Endothelial cell of umbilical vein (primary cell): Measurements from ENCODE around the gene TPCN1. TPM values are rescaled to one million over a fixed set of nuclear protein-coding genes. Genes with fewer than 3 reads are reported as not detected.

Experiments
- BruUV-seq: library from RNA; stranded (reverse); fragments of 400-500 nt; replicated peaks from 2 replicates; lab custom pipeline; 2021; lab: Mats Ljungman, UMichigan
- CTCF ChIA-PET: fragments of 300-600, 350-600 bp; sonication (Branson Sonifier 250); formaldehyde crosslinking; loops from one replicate; lab custom pipeline; 2021; ENCODE audit warnings: antibody characterized with exemption, inconsistent platforms; lab: Charles Lee
- POLR2A ChIA-PET: fragments of 300-600, 350-600 bp; sonication (Branson Sonifier 250); formaldehyde crosslinking; loops from one replicate; lab custom pipeline; 2021; ENCODE audit warnings: antibody characterized with exemption, inconsistent platforms; lab: Charles Lee
- DNase-seq: peaks from one replicate; pipeline ENCODE4 v3.0.0-alpha.2; 2011; ENCODE audit warnings: low read depth, low spot score
- FAIRE-seq: peaks from 2 replicates; lab custom pipeline; 2011; peaks lifted over from hg19 to GRCh38; lab: Jason Lieb, UNC
- H2AFZ ChIP-seq: 2 replicates; pipeline ENCODE4 v1.6.0; 2012; ENCODE audit warnings: low read depth, low read length, control low read depth, inconsistent platforms
- H3K27ac ChIP-seq: 2 replicates; pipeline ENCODE4 v1.5.1; 2011; ENCODE audit warnings: low read depth, mild to moderate bottlenecking, control low read depth, low read length, moderate library complexity; ENCODE audit not compliant: insufficient read depth
- H3K27me3 ChIP-seq, 2 experiments: 2 replicates each; pipeline versions ENCODE4 v1.6.0 to v1.6.1; 2011; ENCODE audit warnings: low read length in 2 of 2, mixed read lengths in 1 of 2; ENCODE audit not compliant: control insufficient read depth in 2 of 2, insufficient read depth in 2 of 2
- H3K36me3 ChIP-seq, 2 experiments: 2 replicates in 1 of 2; 3 replicates in 1 of 2; pipeline ENCODE4 v1.5.1; 2011; ENCODE audit warnings: low read length in 2 of 2, mild to moderate bottlenecking in 1 of 2, moderate library complexity in 1 of 2; ENCODE audit not compliant: control insufficient read depth in 2 of 2, insufficient read depth in 2 of 2; ENCODE audit errors: extremely low read depth in 1 of 2
- H3K4me1 ChIP-seq: 3 replicates; pipeline ENCODE4 v1.5.1; 2011; ENCODE audit warnings: mild to moderate bottlenecking, low read length; ENCODE audit not compliant: control insufficient read depth, insufficient read depth; ENCODE audit errors: extremely low read depth
- H3K4me2 ChIP-seq: 2 replicates; pipeline ENCODE4 v1.6.1; 2011; ENCODE audit warnings: low read length, control low read depth, mixed read lengths; ENCODE audit not compliant: insufficient read depth
- H3K4me3 ChIP-seq, 3 experiments: fragments of 200-600 bp in 1 of 3; sonication (generic), shearing (Covaris generic) in 1 of 3; replicated peaks in 1 of 3; 2 replicates each; pipeline ENCODE4 v1.5.1; 2011 to 2016; ENCODE audit warnings: control low read depth in 3 of 3, low read length in 3 of 3, mild to moderate bottlenecking in 2 of 3, inconsistent platforms in 1 of 3, low read depth in 1 of 3, moderate library complexity in 1 of 3; ENCODE audit not compliant: insufficient read depth in 1 of 3
- H3K79me2 ChIP-seq: 2 replicates; pipeline ENCODE4 v1.6.0; 2012; ENCODE audit warnings: low read length, inconsistent platforms; ENCODE audit not compliant: control insufficient read depth, insufficient read depth
- H3K9ac ChIP-seq: replicated peaks from 2 replicates; pipeline ENCODE3; 2011; ENCODE audit warnings: low read length, control low read depth; ENCODE audit not compliant: insufficient read depth; ENCODE audit errors: extremely low read depth
- H3K9me1 ChIP-seq: replicated peaks from 3 replicates; pipeline ENCODE4 v1.6.0; 2011; ENCODE audit warnings: mild to moderate bottlenecking, low read length; ENCODE audit not compliant: control insufficient read depth, insufficient read depth; ENCODE audit errors: extremely low read depth
- H3K9me3 ChIP-seq: replicated peaks from 2 replicates; pipeline ENCODE4 v1.5.1; 2012; ENCODE audit warnings: low read length, inconsistent platforms; ENCODE audit not compliant: control insufficient read depth, insufficient read depth
- H4K20me1 ChIP-seq: replicated peaks from 2 replicates; pipeline ENCODE3; 2011; ENCODE audit warnings: mild to moderate bottlenecking, low read length; ENCODE audit not compliant: control insufficient read depth, insufficient read depth; ENCODE audit errors: extremely low read depth
- CTCF ChIP-seq, 2 donors: IDR thresholded peaks; 1 replicate in 1 of 2; 2 replicates in 1 of 2; pipeline ENCODE4 v1.5.1; 2011; ENCODE audit warnings: low read length in 2 of 2, mild to moderate bottlenecking in 2 of 2, moderate library complexity in 2 of 2, control low read depth in 1 of 2, inconsistent platforms in 1 of 2, low read depth in 1 of 2; ENCODE audit not compliant: insufficient read depth in 1 of 2; ENCODE audit errors: extremely low read depth in 1 of 2
- EZH2 ChIP-seq: IDR thresholded peaks from 2 replicates; pipeline ENCODE4 v1.6.1; 2012; ENCODE audit warnings: borderline replicate concordance, low read depth, mild to moderate bottlenecking, moderate library complexity, low read length, inconsistent platforms; ENCODE audit not compliant: severe bottlenecking
- FOS ChIP-seq: IDR thresholded peaks from 2 replicates; pipeline ENCODE4 v1.6.1; 2011; ENCODE audit warnings: mild to moderate bottlenecking, low read length, moderate library complexity, borderline replicate concordance; ENCODE audit not compliant: insufficient read depth
- GATA2 ChIP-seq: IDR thresholded peaks from 2 replicates; pipeline ENCODE4 v1.7.0; 2011; ENCODE audit warnings: low read depth, mild to moderate bottlenecking, moderate library complexity, mixed read lengths, low read length; ENCODE audit not compliant: insufficient read length, insufficient read depth
- MAX ChIP-seq: IDR thresholded peaks from 2 replicates; pipeline ENCODE4 v1.6.1; 2011; ENCODE audit not compliant: insufficient read depth, insufficient read length
- MYC ChIP-seq: IDR thresholded peaks from one replicate; pipeline ENCODE4 v1.6.1; 2011; ENCODE audit warnings: mild to moderate bottlenecking, low read depth, low read length
- POLR2A ChIP-seq: IDR thresholded peaks from 2 replicates; pipeline ENCODE4 v1.6.1; 2012; ENCODE audit warnings: low read depth, mild to moderate bottlenecking, control low read depth, low read length
- POLR2AphosphoS5 ChIP-seq: IDR thresholded peaks from 2 replicates; pipeline ENCODE4 v1.6.1; 2012; ENCODE audit warnings: low read depth, mild to moderate bottlenecking, control low read depth, low read length, moderate library complexity; ENCODE audit not compliant: insufficient read depth
- dilution Hi-C: fragments of 300-500 bp; cut with MboI; formaldehyde crosslinking; loops from one replicate; pipeline ENCODE4 v1.15.0; 2019; ENCODE audit warnings: low sequenced_read_pairs; ENCODE audit not compliant: extremely low pct_ligation_motif_present
- intact Hi-C: fragments of 100-400 bp; cut with micrococcal nuclease; formaldehyde crosslinking; loops from one replicate; pipeline ENCODE4 v1.10.0; 2022
- polyA plus RNA-seq, 4 experiments: library from polyadenylated mRNA; depleted of rRNA in 3 of 4; stranded (reverse) in 3 of 4; unstranded in 1 of 4; fragments of >200 nt; gene quantifications; 2 replicates each; pipeline versions ENCODE4 v1.2.1 to v1.2.3, GENCODE V29; 2011 to 2012; ENCODE audit warnings: missing spikeins in 1 of 4
- total RNA-seq: library from RNA; stranded (reverse); gene quantifications from 2 replicates; pipeline ENCODE4 v1.2.3, GENCODE V29; 2021

Gene TPCN1
- total and polyA plus RNA-seq, 2 donors (not counting 3 experiments of a cell fraction or from before 2014, with no cell fraction given), result 19.5 to 28.3 TPM

GRCh38 chr12:113232840-113233585, 11.7 kb downstream of the TPCN1 start:
- Histone ChIP-seq H3K9ac (no peak overlapping the region), H3K36me3 (peaks cover 0 to 15% of the 10 kb centered on the region in 2 experiments), H4K20me1 (no peaks in the 10 kb centered on the region), H3K27me3 (no peaks in the 10 kb centered on the region), H3K9me3 (no peaks in the 10 kb centered on the region), H3K4me3 (no peak overlapping the region), H3K4me1 (peaks cover 42% of the 10 kb centered on the region), H2AFZ (no peak overlapping the region), H3K4me2 (no peak overlapping the region), H3K79me2 (no peaks in the 10 kb centered on the region), H3K9me1 (no peaks in the 10 kb centered on the region), H3K27ac (no peak overlapping the region)
- no peak for TF ChIP-seq EZH2
- TF ChIP-seq POLR2A, result no peak
- TF ChIP-seq FOS, result no peak
- no peak for TF ChIP-seq MAX
- TF ChIP-seq MYC, result no peak
- no peak for TF ChIP-seq CTCF (IDR thresholded peaks at IDR 0.05; ENCODE audit: extremely low read depth in 1 of 2, insufficient read depth in 1 of 2, low read depth in 1 of 2, low read length in 2 of 2)
- TF ChIP-seq POLR2AphosphoS5, result no peak
- TF ChIP-seq GATA2, result no peak
- ChIA-PET CTCF (interaction anchor here (1.4 kb wide), 1 partner anchor 10 kb away, joined by 3 read pairs; no protein-coding TSS in a partner anchor), POLR2A (interaction anchor here (1.4 kb wide), 1 partner anchor 11 kb away, joined by 5 read pairs; the partner anchor contains the start of gene TPCN1)
- BruUV-seq, result no TSS peak
- dilution Hi-C loops, result no loop called here
- intact Hi-C loops, result no loop called here
- FAIRE-seq, result no peak
- DNase-seq, result no peak
